HepG2 (cell line): ENCODE data around the gene POU6F2. TPM values are rescaled to one million over a fixed set of nuclear protein-coding genes. Genes with fewer than 3 reads are reported as not detected.

Experiments
- ATAC-seq: fragments of 200-7000 bp; cut with Tn5 transposase; 3 replicates; pipeline ENCODE4 v1.9.1; 2020; ENCODE audit warnings: mild to moderate bottlenecking, moderate library complexity
- BruUV-seq: library from RNA; stranded (reverse); fragments of 400-500 nt; replicated peaks from 2 replicates; lab custom pipeline; 2021; lab: Mats Ljungman, UMichigan
- CTCF ChIA-PET: fragments of 300-600 bp; formaldehyde crosslinking; extraction: SDS; loops from one replicate; lab custom pipeline; 2021; ENCODE audit warnings: low total read pairs, inconsistent platforms, low intra/inter-chr PET ratio; lab: Yijun Ruan, JAX
- POLR2A ChIA-PET: fragments of 350-600 bp; sonication (Branson Sonifier 250); formaldehyde crosslinking; loops from one replicate; lab custom pipeline; 2020; ENCODE audit warnings: antibody characterized with exemption, inconsistent platforms; lab: Yijun Ruan, JAX
- DNase-seq: peaks from one replicate; pipeline ENCODE4 v3.0.0-alpha.2; 2015; ENCODE audit warnings: low spot score
- FAIRE-seq: peaks from 3 replicates; lab custom pipeline; 2011; peaks lifted over from hg19 to GRCh38; lab: Jason Lieb, UNC
- H2AFZ ChIP-seq: one replicate; pipeline ENCODE4 v1.6.1; 2011; ENCODE audit warnings: low read length, inconsistent platforms
- H3K27ac ChIP-seq: fragments of 300-600 bp; 3 replicates; pipeline ENCODE4 v1.8.0; 2011; ENCODE audit warnings: mixed run types, mild to moderate bottlenecking, mixed read lengths, low read length, inconsistent platforms; ENCODE audit not compliant: insufficient read depth; ENCODE audit errors: extremely low read length
- H3K27me3 ChIP-seq, 2 experiments: fragments of 200-600 bp in 1 of 2; 2 replicates in 1 of 2; 3 replicates in 1 of 2; pipeline versions ENCODE4 v1.6.0 to v1.8.0; 2011; ENCODE audit warnings: low read length in 2 of 2, mild to moderate bottlenecking in 2 of 2, moderate library complexity in 2 of 2, inconsistent platforms in 1 of 2; ENCODE audit not compliant: insufficient read depth in 2 of 2, control insufficient read depth in 1 of 2
- H3K36me3 ChIP-seq, 2 experiments: fragments of 200-600 bp in 1 of 2; replicated peaks in 1 of 2; 2 replicates in 1 of 2; 3 replicates in 1 of 2; pipeline versions ENCODE4 v1.5.1 to v1.8.0; 2011; ENCODE audit warnings: low read length in 2 of 2, inconsistent platforms in 1 of 2; ENCODE audit not compliant: insufficient read depth in 2 of 2, control insufficient read depth in 1 of 2
- H3K4me1 ChIP-seq: 2 replicates; pipeline ENCODE4 v1.5.1; 2012; ENCODE audit warnings: low read length, inconsistent platforms; ENCODE audit not compliant: insufficient read depth
- H3K4me2 ChIP-seq: 2 replicates; pipeline ENCODE4 v1.6.0; 2011; ENCODE audit warnings: low read depth, low read length, inconsistent platforms
- H3K4me3 ChIP-seq, 3 experiments: fragments of 200-600 bp in 1 of 3; sonication (generic), shearing (Covaris generic) in 1 of 3; replicated peaks in 1 of 3; 2 replicates each; pipeline ENCODE4 v1.5.1; 2011 to 2016; ENCODE audit warnings: low read length in 3 of 3, inconsistent platforms in 2 of 3, low read depth in 2 of 3, mild to moderate bottlenecking in 2 of 3, control low read depth in 1 of 3, mixed read lengths in 1 of 3; ENCODE audit not compliant: insufficient read depth in 1 of 3
- H3K79me2 ChIP-seq: one replicate; pipeline ENCODE4 v1.6.1; 2011; ENCODE audit warnings: low read length, inconsistent platforms; ENCODE audit not compliant: insufficient read depth
- H3K9ac ChIP-seq: 2 replicates; pipeline ENCODE4 v1.6.0; 2011; ENCODE audit warnings: mild to moderate bottlenecking, low read depth, low read length, inconsistent platforms; ENCODE audit not compliant: insufficient read depth
- H3K9me3 ChIP-seq: 2 replicates; pipeline ENCODE4 v1.5.1; 2012; ENCODE audit warnings: mild to moderate bottlenecking, low read length
- H4K20me1 ChIP-seq: 2 replicates; pipeline ENCODE4 v1.6.0; 2011; ENCODE audit warnings: inconsistent platforms, mild to moderate bottlenecking, low read length, moderate library complexity; ENCODE audit not compliant: insufficient read depth
- ATAD3A ChIP-seq: sonication (generic); formaldehyde crosslinking; IDR thresholded peaks from 2 replicates; pipeline ENCODE4 v1.4.0; 2020; ENCODE audit warnings: missing genetic modification reagents
- CCDC6 ChIP-seq: sonication (generic); formaldehyde crosslinking; IDR thresholded peaks from 2 replicates; pipeline ENCODE4 v1.8.1; 2022; ENCODE audit warnings: mild to moderate bottlenecking, missing genetic modification reagents, moderate library complexity
- FOXO1 ChIP-seq: sonication (generic); formaldehyde crosslinking; IDR thresholded peaks from 2 replicates; pipeline ENCODE4 v1.4.0; 2020; ENCODE audit warnings: missing genetic modification reagents
- HDAC1 ChIP-seq: sonication (generic); formaldehyde crosslinking; IDR thresholded peaks from 2 replicates; pipeline ENCODE4 v1.5.1; 2020; ENCODE audit warnings: mild to moderate bottlenecking, missing genetic modification reagents
- HHEX ChIP-seq: IDR thresholded peaks from 2 replicates; pipeline ENCODE4 v1.6.1; 2016; ENCODE audit warnings: control low read depth
- KLF12 ChIP-seq: sonication (generic); formaldehyde crosslinking; IDR thresholded peaks from 2 replicates; pipeline ENCODE4 v1.4.0; 2020; ENCODE audit warnings: missing genetic modification reagents, borderline replicate concordance
- NFATC3 ChIP-seq: sonication (generic); formaldehyde crosslinking; IDR thresholded peaks from 2 replicates; pipeline ENCODE4 v1.5.1; 2020; ENCODE audit warnings: mild to moderate bottlenecking, missing genetic modification reagents
- PBX3 ChIP-seq: sonication (generic); formaldehyde crosslinking; IDR thresholded peaks from 2 replicates; pipeline ENCODE4 v1.8.1; 2023; ENCODE audit warnings: missing genetic modification reagents, inconsistent platforms, borderline replicate concordance
- PHF5A ChIP-seq: IDR thresholded peaks from one replicate; pipeline ENCODE4 v1.6.1; 2018; ENCODE audit warnings: low read depth, missing genetic modification reagents; ENCODE audit not compliant: unreplicated experiment
- THRA ChIP-seq: sonication (generic); formaldehyde crosslinking; IDR thresholded peaks from 2 replicates; pipeline ENCODE4 v1.4.0; 2020; ENCODE audit warnings: missing genetic modification reagents, borderline replicate concordance
- THYN1 ChIP-seq: sonication (generic); formaldehyde crosslinking; IDR thresholded peaks from 2 replicates; pipeline ENCODE4 v1.8.1; 2023; ENCODE audit warnings: low read depth, mild to moderate bottlenecking, moderate library complexity, missing genetic modification reagents, borderline replicate concordance
- ZC3H4 ChIP-seq: sonication (generic); formaldehyde crosslinking; IDR thresholded peaks from 2 replicates; pipeline ENCODE4 v1.4.0; 2020; ENCODE audit warnings: missing genetic modification reagents, borderline replicate concordance
- ZNF354B ChIP-seq: sonication (generic); formaldehyde crosslinking; IDR thresholded peaks from 2 replicates; pipeline ENCODE4 v1.8.0; 2022; ENCODE audit warnings: mild to moderate bottlenecking, missing genetic modification reagents
- ZNF652 ChIP-seq: IDR thresholded peaks from 2 replicates; pipeline ENCODE4 v1.6.1; 2016; ENCODE audit warnings: low read depth, borderline replicate concordance
- WGBS: methylation state at CpG from one replicate; pipeline ENCODE4 v1.1.6; 2017; ENCODE audit warnings: low lambda C conversion rate; 5-methylcytosine and 5-hydroxymethylcytosine counted together
- in situ Hi-C: cut with HindIII; loops from 2 replicates; pipeline ENCODE4 v1.10.0; 2017; ENCODE audit warnings: low pct_unique_long_range_greater_than_20kb; ENCODE audit not compliant: extremely low pct_ligation_motif_present
- intact Hi-C: fragments of 100-400 bp; cut with micrococcal nuclease; formaldehyde crosslinking; loops from one replicate; pipeline ENCODE4 v1.10.0; 2022; ENCODE audit not compliant: unreplicated experiment
- polyA plus RNA-seq, 8 experiments: library from polyadenylated mRNA; depleted of rRNA in 3 of 8; stranded (reverse) in 7 of 8; unstranded in 1 of 8; fragments of >200 nt; fragmentation: Illumina TruSeq in 4 of 8; extraction: Trizol in 4 of 8; gene quantifications; 2 replicates each; pipeline versions ENCODE4 v1.2.1 to v1.2.3, GENCODE V29; 2011 to 2016; ENCODE audit warnings: low read depth in 4 of 8, missing spikeins in 1 of 8, mixed read lengths in 1 of 8; ENCODE audit not compliant: insufficient read depth in 1 of 8
- total RNA-seq, 5 experiments: library from RNA; depleted of rRNA; stranded (reverse); fragments of >200 nt; fragmentation: Illumina TruSeq; extraction: Trizol; gene quantifications; 2 replicates each; pipeline ENCODE4 v1.2.3, GENCODE V29; 2016; ENCODE audit warnings: low read depth in 1 of 5
- TF ChIP-seq, protein P1 (sequence below): IDR thresholded peaks from 2 replicates; pipeline ENCODE4 v1.6.1; 2018; ENCODE audit warnings: missing genetic modification reagents
- TF ChIP-seq, protein P2 (sequence below): sonication (generic); formaldehyde crosslinking; IDR thresholded peaks from 2 replicates; pipeline ENCODE4 v1.9.0; 2021; ENCODE audit warnings: missing genetic modification reagents, borderline replicate concordance
- TF ChIP-seq, protein P3 (sequence below): sonication (generic); formaldehyde crosslinking; IDR thresholded peaks from 2 replicates; pipeline ENCODE4 v1.4.0; 2020; ENCODE audit warnings: missing genetic modification reagents, mild to moderate bottlenecking, borderline replicate concordance

Gene POU6F2
- total and polyA plus RNA-seq, 2 of the 13 experiments (the other 11 are each of a cell fraction or from before 2014, with no cell fraction given) = not detected

DNA sequence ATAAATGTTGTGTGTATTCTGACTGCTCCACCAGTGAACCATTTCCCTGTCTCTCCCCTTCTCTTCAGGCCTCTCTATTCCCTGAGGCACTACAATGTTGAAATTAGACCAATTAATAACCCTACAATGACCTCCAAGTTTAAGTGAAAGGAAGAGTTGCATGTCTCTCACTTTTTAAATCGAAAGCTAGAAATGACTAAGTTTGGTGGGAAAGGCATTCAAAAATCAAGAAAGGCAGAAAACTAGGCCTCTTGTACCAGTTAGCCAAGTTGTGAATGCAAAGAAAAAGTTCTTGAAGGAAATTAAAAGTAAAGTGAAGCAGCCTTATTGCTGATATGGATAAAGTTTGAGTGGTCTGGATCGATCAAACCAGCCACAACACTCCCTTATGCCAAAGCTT, 390.2 kb downstream of the POU6F2 start (continued):
- no peak for TF ChIP-seq PHF5A (CRISPR knock-in tag)

- Histone ChIP-seq H3K4me3 (no peak overlapping the region), H3K27ac (no peak overlapping the region), H3K79me2 (no peaks in the 10 kb centered on the region), H4K20me1 (no peaks in the 10 kb centered on the region), H3K36me3 (no peaks in the 10 kb centered on the region), H3K4me1 (peaks cover 20% of the 10 kb centered on the region), H3K9ac (no peak overlapping the region), H3K27me3 (no peaks in the 10 kb centered on the region), H3K9me3 (no peaks in the 10 kb centered on the region), H2AFZ (no peak overlapping the region), H3K4me2 (no peak overlapping the region)
- ATAC-seq = no peak
- DNase-seq = no peak
- no peak for FAIRE-seq
- intact Hi-C loops (no loop called here), in situ Hi-C loops (no loop called here)
- ChIA-PET CTCF (no interaction called here), POLR2A (no interaction called here)
- WGBS = 92% methylated on average over 1 of the region's 1 CpG
- no TSS peak for BruUV-seq
- TF ChIP-seq PBX3 (CRISPR knock-in tag) = no peak
- no peak for TF ChIP-seq NFATC3 (CRISPR knock-in tag)
- no peak for TF ChIP-seq THYN1 (CRISPR knock-in tag)
- no peak for TF ChIP-seq CCDC6 (CRISPR knock-in tag)
- TF ChIP-seq KLF12 (CRISPR knock-in tag) = no peak
- TF ChIP-seq, protein P1, sequence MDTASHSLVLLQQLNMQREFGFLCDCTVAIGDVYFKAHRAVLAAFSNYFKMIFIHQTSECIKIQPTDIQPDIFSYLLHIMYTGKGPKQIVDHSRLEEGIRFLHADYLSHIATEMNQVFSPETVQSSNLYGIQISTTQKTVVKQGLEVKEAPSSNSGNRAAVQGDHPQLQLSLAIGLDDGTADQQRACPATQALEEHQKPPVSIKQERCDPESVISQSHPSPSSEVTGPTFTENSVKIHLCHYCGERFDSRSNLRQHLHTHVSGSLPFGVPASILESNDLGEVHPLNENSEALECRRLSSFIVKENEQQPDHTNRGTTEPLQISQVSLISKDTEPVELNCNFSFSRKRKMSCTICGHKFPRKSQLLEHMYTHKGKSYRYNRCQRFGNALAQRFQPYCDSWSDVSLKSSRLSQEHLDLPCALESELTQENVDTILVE (CRISPR knock-in tag) = no peak
- TF ChIP-seq, protein P2, sequence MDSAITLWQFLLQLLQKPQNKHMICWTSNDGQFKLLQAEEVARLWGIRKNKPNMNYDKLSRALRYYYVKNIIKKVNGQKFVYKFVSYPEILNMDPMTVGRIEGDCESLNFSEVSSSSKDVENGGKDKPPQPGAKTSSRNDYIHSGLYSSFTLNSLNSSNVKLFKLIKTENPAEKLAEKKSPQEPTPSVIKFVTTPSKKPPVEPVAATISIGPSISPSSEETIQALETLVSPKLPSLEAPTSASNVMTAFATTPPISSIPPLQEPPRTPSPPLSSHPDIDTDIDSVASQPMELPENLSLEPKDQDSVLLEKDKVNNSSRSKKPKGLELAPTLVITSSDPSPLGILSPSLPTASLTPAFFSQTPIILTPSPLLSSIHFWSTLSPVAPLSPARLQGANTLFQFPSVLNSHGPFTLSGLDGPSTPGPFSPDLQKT = no peak
- TF ChIP-seq ZNF652 (CRISPR knock-in tag) = no peak
- TF ChIP-seq ATAD3A (CRISPR knock-in tag) = no peak
- TF ChIP-seq ZNF354B (CRISPR knock-in tag) = no peak
- TF ChIP-seq ZC3H4 (CRISPR knock-in tag) = no peak
- no peak for TF ChIP-seq THRA (CRISPR knock-in tag)
- no peak for TF ChIP-seq HHEX
- no peak for TF ChIP-seq HDAC1 (CRISPR knock-in tag)
- TF ChIP-seq, protein P3, sequence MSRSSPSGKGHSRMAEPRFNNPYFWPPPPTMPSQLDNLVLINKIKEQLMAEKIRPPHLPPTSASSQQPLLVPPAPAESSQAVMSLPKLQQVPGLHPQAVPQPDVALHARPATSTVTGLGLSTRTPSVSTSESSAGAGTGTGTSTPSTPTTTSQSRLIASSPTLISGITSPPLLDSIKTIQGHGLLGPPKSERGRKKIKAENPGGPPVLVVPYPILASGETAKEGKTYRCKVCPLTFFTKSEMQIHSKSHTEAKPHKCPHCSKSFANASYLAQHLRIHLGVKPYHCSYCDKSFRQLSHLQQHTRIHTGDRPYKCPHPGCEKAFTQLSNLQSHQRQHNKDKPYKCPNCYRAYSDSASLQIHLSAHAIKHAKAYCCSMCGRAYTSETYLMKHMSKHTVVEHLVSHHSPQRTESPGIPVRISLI (CRISPR knock-in tag) = no peak
- no peak for TF ChIP-seq FOXO1 (CRISPR knock-in tag)
These were observed 394.7 kb downstream of the POU6F2 start for GRCh38 chr7:39372383-39372782.
